Measurements from ENCODE around the gene ANKRD29.
"Not testable (repeated sequence)": the region's sequence is repeated elsewhere in the genome, so short reads cannot be mapped to it uniquely, and the experiment has no call there.

The ANKRD29 gene

DNA sequence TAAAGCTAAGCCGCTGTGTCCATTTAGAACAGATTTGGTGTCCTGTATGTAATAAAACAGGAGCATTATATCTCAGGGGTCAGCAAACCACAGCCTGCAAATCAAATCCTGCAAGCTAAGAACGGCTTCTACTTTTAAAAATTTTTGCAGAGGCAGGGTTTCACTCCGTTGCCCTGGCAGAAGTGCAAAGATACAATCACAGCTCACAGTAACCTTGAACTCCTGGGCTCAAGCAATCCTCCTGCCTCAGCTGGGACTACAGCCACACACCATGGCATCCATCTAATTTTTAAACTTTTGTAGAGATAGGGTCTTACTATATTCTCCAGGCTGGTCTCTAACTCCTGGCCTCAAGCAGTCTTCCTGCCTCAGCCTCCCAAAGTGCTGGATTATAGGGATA, 47.8 kb downstream of the ANKRD29 start:
- no peak for DNase-seq (ENCODE audit: low read depth)
- no peak overlapping the region for H3K4me3 ChIP-seq (ENCODE audit: control insufficient read depth, low read depth, low read length)
- TF ChIP-seq, protein P1, sequence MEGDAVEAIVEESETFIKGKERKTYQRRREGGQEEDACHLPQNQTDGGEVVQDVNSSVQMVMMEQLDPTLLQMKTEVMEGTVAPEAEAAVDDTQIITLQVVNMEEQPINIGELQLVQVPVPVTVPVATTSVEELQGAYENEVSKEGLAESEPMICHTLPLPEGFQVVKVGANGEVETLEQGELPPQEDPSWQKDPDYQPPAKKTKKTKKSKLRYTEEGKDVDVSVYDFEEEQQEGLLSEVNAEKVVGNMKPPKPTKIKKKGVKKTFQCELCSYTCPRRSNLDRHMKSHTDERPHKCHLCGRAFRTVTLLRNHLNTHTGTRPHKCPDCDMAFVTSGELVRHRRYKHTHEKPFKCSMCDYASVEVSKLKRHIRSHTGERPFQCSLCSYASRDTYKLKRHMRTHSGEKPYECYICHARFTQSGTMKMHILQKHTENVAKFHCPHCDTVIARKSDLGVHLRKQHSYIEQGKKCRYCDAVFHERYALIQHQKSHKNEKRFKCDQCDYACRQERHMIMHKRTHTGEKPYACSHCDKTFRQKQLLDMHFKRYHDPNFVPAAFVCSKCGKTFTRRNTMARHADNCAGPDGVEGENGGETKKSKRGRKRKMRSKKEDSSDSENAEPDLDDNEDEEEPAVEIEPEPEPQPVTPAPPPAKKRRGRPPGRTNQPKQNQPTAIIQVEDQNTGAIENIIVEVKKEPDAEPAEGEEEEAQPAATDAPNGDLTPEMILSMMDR (IDR thresholded peaks at IDR 0.05; ENCODE audit: control insufficient read depth, insufficient read depth, low read depth, low read length, missing control alignments) = no peak

GRCh38 chr18:23614413-23614812, 48.3 kb downstream of the ANKRD29 start:
- no peak for DNase-seq (ENCODE audit: low read depth)
- TF ChIP-seq, protein P1 (IDR thresholded peaks at IDR 0.05; ENCODE audit: control insufficient read depth, insufficient read depth, low read depth, low read length, missing control alignments) = no peak
- H3K4me3 ChIP-seq (ENCODE audit: control insufficient read depth, low read depth, low read length) = no peak overlapping the region

GRCh38 chr18:23613091-23613475, 49.6 kb downstream of the ANKRD29 start:
- H3K4me3 ChIP-seq (ENCODE audit: control insufficient read depth, low read depth, low read length); DNase-seq (ENCODE audit: low read depth): not testable (repeated sequence)

- no peak overlapping the region for H3K4me3 ChIP-seq (ENCODE audit: control insufficient read depth, low read depth, low read length)
- DNase-seq (ENCODE audit: low read depth) = no peak
- TF ChIP-seq, protein P1 (IDR thresholded peaks at IDR 0.05; ENCODE audit: control insufficient read depth, insufficient read depth, low read depth, low read length, missing control alignments) = no peak
Observed at GRCh38 chr18:23612434-23613090, 50.1 kb downstream of the ANKRD29 start.

GRCh38 chr18:23609390-23610023, 53.2 kb downstream of the ANKRD29 start:
- TF ChIP-seq, protein P1 (IDR thresholded peaks at IDR 0.05; ENCODE audit: control insufficient read depth, insufficient read depth, low read depth, low read length, missing control alignments) = no peak
- H3K4me3 ChIP-seq (ENCODE audit: control insufficient read depth, low read depth, low read length) = no peak overlapping the region
- DNase-seq (ENCODE audit: low read depth) = no peak

DNA sequence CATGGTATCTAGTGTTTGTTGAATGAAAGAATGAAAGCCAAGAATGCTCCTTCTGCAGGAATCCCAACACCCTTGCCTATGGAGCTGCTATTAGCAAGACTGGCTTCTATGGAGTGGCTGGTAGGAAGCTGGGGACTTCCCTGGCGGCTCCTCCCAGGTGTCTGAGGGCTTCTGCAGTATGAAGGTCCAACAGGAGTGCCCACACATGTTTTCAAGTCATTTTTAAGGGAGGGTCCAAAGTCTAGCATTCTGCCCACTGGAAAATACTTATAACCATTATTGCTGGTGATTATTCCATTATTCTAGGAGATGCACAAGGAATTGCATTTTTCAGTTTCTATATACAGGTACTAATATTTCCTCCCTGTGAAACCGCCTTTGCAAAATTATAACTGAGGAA, 54.5 kb downstream of the ANKRD29 start:
- TF ChIP-seq, protein P1 (IDR thresholded peaks at IDR 0.05; ENCODE audit: control insufficient read depth, insufficient read depth, low read depth, low read length, missing control alignments) = no peak
- DNase-seq (ENCODE audit: low read depth) = no peak

DNA sequence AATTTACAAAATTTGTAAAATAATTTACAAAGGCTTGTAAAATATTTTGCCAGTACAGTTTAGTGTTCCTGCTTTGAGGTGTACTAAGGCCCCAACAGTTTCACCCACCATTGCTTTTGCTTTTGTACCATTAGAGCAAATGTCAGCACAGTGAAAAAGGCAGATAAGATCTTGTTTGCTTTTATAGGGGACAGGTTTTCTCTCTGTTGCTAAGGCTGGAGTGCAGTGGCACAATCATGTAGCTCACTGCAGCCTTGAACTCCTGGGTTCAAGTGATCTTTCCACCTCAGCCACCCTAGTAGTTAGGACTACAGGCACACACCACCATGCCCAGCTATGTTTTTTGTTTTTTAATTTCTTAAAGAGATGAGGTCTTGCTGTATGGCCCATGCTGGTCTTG, 56.8 kb downstream of the ANKRD29 start:
- no peak overlapping the region for H3K4me3 ChIP-seq (ENCODE audit: control insufficient read depth, low read depth, low read length)
- DNase-seq (ENCODE audit: low read depth) = no peak
- TF ChIP-seq, protein P1 (IDR thresholded peaks at IDR 0.05; ENCODE audit: control insufficient read depth, insufficient read depth, low read depth, low read length, missing control alignments) = no peak

More for the DNA sequence above, 54.5 kb downstream of the ANKRD29 start:
- no peak overlapping the region for H3K4me3 ChIP-seq (ENCODE audit: control insufficient read depth, low read depth, low read length)

Data from AG09309 (cell line).